HCT116 (cell line): ENCODE results near the gene ZBTB21. TPM values are rescaled to one million over a fixed set of nuclear protein-coding genes. Genes with fewer than 3 reads are reported as not detected.

Experiments
- ATAC-seq: fragments of 200-7000 bp; cut with Tn5 transposase; 2 replicates; pipeline ENCODE4 v1.9.1; 2020; ENCODE audit warnings: mild to moderate bottlenecking, moderate library complexity
- BruUV-seq: library from RNA; stranded (reverse); fragments of 400-500 nt; replicated peaks from 2 replicates; lab custom pipeline; 2021; lab: Mats Ljungman, UMichigan
- CTCF ChIA-PET: fragments of 300-600 bp; sonication (Branson Sonifier 250); formaldehyde crosslinking; loops from one replicate; lab custom pipeline; 2021; ENCODE audit warnings: antibody characterized with exemption; lab: Charles Lee
- POLR2A ChIA-PET: fragments of 300-600, 350-600 bp; sonication (Branson Sonifier 250); formaldehyde crosslinking; loops from one replicate; lab custom pipeline; 2021; ENCODE audit warnings: antibody characterized with exemption; lab: Charles Lee
- RAD21 ChIA-PET, 2 experiments: fragments of 300-600 bp; sonication (Branson Sonifier 250); formaldehyde crosslinking; loops; one replicate each; lab custom pipeline; 2023; ENCODE audit warnings: low total read pairs in 2 of 2; ENCODE audit not compliant: uncharacterized antibody in 2 of 2, unreplicated experiment in 2 of 2, low non-redundant PET in 1 of 2; lab: Charles Lee
- DNase-seq: peaks from one replicate; pipeline ENCODE4 v3.0.0-alpha.2; 2010; ENCODE audit warnings: low read depth, low spot score
- H2AFZ ChIP-seq: fragments of 200-600 bp; shearing (Covaris generic), sonication (generic); 2 replicates; pipeline ENCODE4 v1.6.1; 2017; ENCODE audit warnings: low read depth, mixed run types, mixed read lengths, antibody characterized with exemption, low read length; ENCODE audit not compliant: poor library complexity, severe bottlenecking
- H3K27ac ChIP-seq: 2 replicates; pipeline ENCODE4 v1.5.1; 2012; ENCODE audit warnings: low read depth, low read length
- H3K27me3 ChIP-seq: fragments of 200-600 bp; sonication (generic); 2 replicates; pipeline ENCODE4 v1.6.1; 2016; ENCODE audit warnings: mixed run types, low read length, mixed read lengths; ENCODE audit not compliant: insufficient read depth
- H3K36me3 ChIP-seq, 2 experiments: fragments of 200-500 bp in 1 of 2; fragments of 200-600 bp in 1 of 2; sonication (Bioruptor generic) in 1 of 2; sonication (generic) in 1 of 2; 2 replicates each; pipeline versions ENCODE4 v1.5.1 to v1.6.1; 2014 to 2016; ENCODE audit warnings: low read length in 2 of 2, inconsistent platforms in 1 of 2, mixed read lengths in 1 of 2, mixed run types in 1 of 2; ENCODE audit not compliant: insufficient read depth in 2 of 2, control insufficient read depth in 1 of 2
- H3K4me1 ChIP-seq, 2 experiments: fragments of 200-600 bp in 1 of 2; sonication (generic) in 1 of 2; 2 replicates each; pipeline versions ENCODE4 v1.5.1 to v1.6.1; 2012 to 2017; ENCODE audit warnings: low read length in 2 of 2, inconsistent platforms in 1 of 2, mild to moderate bottlenecking in 1 of 2, mixed read lengths in 1 of 2, mixed run types in 1 of 2, moderate library complexity in 1 of 2; ENCODE audit not compliant: insufficient read depth in 2 of 2, control insufficient read depth in 1 of 2
- H3K4me2 ChIP-seq: fragments of 200-600 bp; sonication (generic); 2 replicates; pipeline ENCODE4 v1.6.1; 2017; ENCODE audit warnings: mixed run types, low read length, mixed read lengths
- H3K4me3 ChIP-seq, 2 experiments: fragments of 200-600 bp in 1 of 2; sonication (generic) in 1 of 2; replicated peaks in 1 of 2; 2 replicates each; pipeline ENCODE4 v1.5.1; 2011 to 2016; ENCODE audit warnings: low read length in 2 of 2, control low read depth in 1 of 2, low read depth in 1 of 2, mild to moderate bottlenecking in 1 of 2, mixed read lengths in 1 of 2, mixed run types in 1 of 2
- H3K79me2 ChIP-seq: fragments of 200-600 bp; sonication (generic); 2 replicates; pipeline ENCODE4 v1.6.1; 2017; ENCODE audit warnings: mild to moderate bottlenecking, mixed run types, low read length, moderate library complexity, mixed read lengths; ENCODE audit not compliant: insufficient read depth
- H3K9ac ChIP-seq: fragments of 200-600 bp; sonication (generic); 2 replicates; pipeline ENCODE4 v1.6.1; 2016; ENCODE audit warnings: low read length, mixed read lengths
- H3K9me2 ChIP-seq: fragments of 200-600 bp; sonication (generic), shearing (Covaris generic); 2 replicates; pipeline ENCODE4 v1.6.1; 2017; ENCODE audit warnings: mixed run types, mild to moderate bottlenecking, moderate library complexity; ENCODE audit not compliant: insufficient read depth
- H3K9me3 ChIP-seq, 2 experiments: fragments of 200-500 bp in 1 of 2; fragments of 200-600 bp in 1 of 2; sonication (Bioruptor generic) in 1 of 2; sonication (generic) in 1 of 2; 2 replicates each; pipeline ENCODE4 v1.6.1; 2014 to 2017; ENCODE audit warnings: low read length in 2 of 2, mixed read lengths in 2 of 2, inconsistent platforms in 1 of 2, low read depth in 1 of 2, mild to moderate bottlenecking in 1 of 2, mixed run types in 1 of 2, moderate library complexity in 1 of 2; ENCODE audit not compliant: control insufficient read depth in 1 of 2, insufficient read depth in 1 of 2
- H4K20me1 ChIP-seq: fragments of 200-600 bp; sonication (generic), shearing (Covaris generic); 2 replicates; pipeline ENCODE4 v1.6.1; 2017; ENCODE audit warnings: mixed run types, mild to moderate bottlenecking, moderate library complexity; ENCODE audit not compliant: insufficient read depth
- CBX3 ChIP-seq: IDR thresholded peaks from 2 replicates; pipeline ENCODE4 v1.6.1; 2012; ENCODE audit warnings: low read depth
- EZH2 ChIP-seq: fragments of 200-600 bp; sonication (generic); IDR thresholded peaks from 2 replicates; pipeline ENCODE4 v1.6.1; 2017; ENCODE audit warnings: antibody characterized with exemption, mixed run types
- POLR2A ChIP-seq: IDR thresholded peaks from 2 replicates; pipeline ENCODE4 v1.7.0; 2011; ENCODE audit warnings: borderline replicate concordance; ENCODE audit not compliant: insufficient read depth, insufficient read length; ENCODE audit errors: extremely low read depth
- REST ChIP-seq: IDR thresholded peaks from 2 replicates; pipeline ENCODE4 v1.6.1; 2012; ENCODE audit warnings: low read depth
- SIN3A ChIP-seq: IDR thresholded peaks from 2 replicates; pipeline ENCODE4 v1.6.1; 2012; ENCODE audit warnings: low read depth
- TCF7L2 ChIP-seq: IDR thresholded peaks from 2 replicates; pipeline ENCODE4 v1.7.0; 2011; ENCODE audit warnings: borderline replicate concordance, inconsistent platforms; ENCODE audit not compliant: insufficient read depth, insufficient read length; ENCODE audit errors: extremely low read depth
- ZFX ChIP-seq: fragments of 450-650 bp; IDR thresholded peaks from 2 replicates; pipeline ENCODE4 v1.6.1; 2017
- ZNF274 ChIP-seq: fragments of 200-500 bp; sonication (Bioruptor generic); IDR thresholded peaks from 2 replicates; pipeline ENCODE4 v1.6.1; 2014; ENCODE audit warnings: mild to moderate bottlenecking, low read depth, low read length, inconsistent platforms
- intact Hi-C: fragments of 100-400 bp; cut with micrococcal nuclease; formaldehyde crosslinking; loops from 2 replicates; pipeline ENCODE4 v1.10.0; 2022
- total RNA-seq: library from RNA; stranded (reverse); gene quantifications from one replicate; pipeline ENCODE4 v1.2.1, GENCODE V29; 2021; ENCODE audit not compliant: unreplicated experiment

ZBTB21 gene
- total RNA-seq, 1 experiment from 2014 or later: 28.7 TPM

GRCh38 chr21:41975391-41976272, 34.5 kb downstream of the ZBTB21 start:
- Histone ChIP-seq H4K20me1 (no peaks in the 10 kb centered on the region), H3K4me2 (no peak overlapping the region), H3K9ac (no peak overlapping the region), H3K27ac (no peak overlapping the region), H3K9me3 (0 out of 4 replicates have a peak, but pooled peaks cover 0 to 10% of the 10 kb centered on the region in 2 experiments), H3K4me1 (no peaks in the 10 kb centered on the region), H3K27me3 (no peaks in the 10 kb centered on the region), H3K4me3 (no peak overlapping the region), H3K36me3 (no peaks in the 10 kb centered on the region), H2AFZ (no peak overlapping the region), H3K79me2 (no peaks in the 10 kb centered on the region)
- ChIA-PET POLR2A (no interaction called here), RAD21 (no interaction called here)
- no TSS peak for BruUV-seq
- intact Hi-C loops: no loop called here
- ATAC-seq: no peak
- no peak for TF ChIP-seq TCF7L2
- peak; percentile 40 for TF ChIP-seq REST
- no peak for TF ChIP-seq ZNF274
- no peak for TF ChIP-seq CBX3
- no peak for TF ChIP-seq EZH2
- no peak for TF ChIP-seq ZFX
- TF ChIP-seq SIN3A: no peak
- no peak for TF ChIP-seq POLR2A
- TF ChIP-seq, all 23 proteins: peak for 1
- CTCF ChIA-PET: no interaction called here
- H3K9me2 ChIP-seq: no peaks in the 10 kb centered on the region
- no peak for DNase-seq
